GM18526 (cell line): ENCODE results near the gene ARMS2.

Experiments
- POLR2A ChIP-seq: IDR thresholded peaks from 3 replicates; pipeline ENCODE4 v1.6.1; 2011; ENCODE audit not compliant: insufficient read length; ENCODE audit errors: extremely low read depth

The ARMS2 gene

GRCh38 chr10:122492999-122493481, 38.6 kb downstream of the ARMS2 start:
- TF ChIP-seq POLR2A, result no peak

- TF ChIP-seq POLR2A, result no peak
Measured at GRCh38 chr10:122493761-122494160, 39.3 kb downstream of the ARMS2 start.

GRCh38 chr10:122494173-122494820, 39.8 kb downstream of the ARMS2 start:
- TF ChIP-seq POLR2A, result no peak

- TF ChIP-seq POLR2A, result no peak
Measured at GRCh38 chr10:122494833-122495232, 40.4 kb downstream of the ARMS2 start.

- TF ChIP-seq POLR2A, result no peak
Measured at GRCh38 chr10:122495406-122496340, 41.2 kb downstream of the ARMS2 start.

- TF ChIP-seq POLR2A, result no peak
Measured at GRCh38 chr10:122497241-122497640, 42.8 kb downstream of the ARMS2 start.

GRCh38 chr10:122498521-122498920, 44.1 kb downstream of the ARMS2 start:
- no peak for TF ChIP-seq POLR2A

- no peak for TF ChIP-seq POLR2A
Measured at GRCh38 chr10:122499012-122499411, 44.6 kb downstream of the ARMS2 start.

- no peak for TF ChIP-seq POLR2A
Measured at GRCh38 chr10:122499491-122499941, 45.1 kb downstream of the ARMS2 start.

GRCh38 chr10:122500194-122500593, 45.7 kb downstream of the ARMS2 start:
- no peak for TF ChIP-seq POLR2A

- no peak for TF ChIP-seq POLR2A
Measured at GRCh38 chr10:122500726-122501125, 46.3 kb downstream of the ARMS2 start.

- TF ChIP-seq POLR2A, result no peak
Measured at GRCh38 chr10:122503012-122503411, 48.6 kb downstream of the ARMS2 start.

GRCh38 chr10:122503886-122504609, 49.6 kb downstream of the ARMS2 start:
- TF ChIP-seq POLR2A, result no peak

- TF ChIP-seq POLR2A, result no peak
Measured at GRCh38 chr10:122504610-122504950, 50.1 kb downstream of the ARMS2 start.

GRCh38 chr10:122505011-122505410, 50.6 kb downstream of the ARMS2 start:
- no peak for TF ChIP-seq POLR2A
